WTC11 (cell line): ENCODE measurements around the gene HRH3.

Source experiments
- ESRRA ChIP-seq: sonication (generic); formaldehyde crosslinking; IDR thresholded peaks from 2 replicates; pipeline ENCODE4 v1.8.1; 2022; ENCODE audit warnings: mild to moderate bottlenecking, missing genetic modification reagents, borderline replicate concordance
- NR2C2 ChIP-seq: sonication (generic); formaldehyde crosslinking; IDR thresholded peaks from 2 replicates; pipeline ENCODE4 v1.8.0; 2022; ENCODE audit warnings: mild to moderate bottlenecking, missing genetic modification reagents
- SMAD3 ChIP-seq: sonication (generic); formaldehyde crosslinking; IDR thresholded peaks from 2 replicates; pipeline ENCODE4 v1.8.0; 2022; ENCODE audit warnings: missing genetic modification reagents, mild to moderate bottlenecking, borderline replicate concordance
- ZNF263 ChIP-seq: sonication (generic); formaldehyde crosslinking; IDR thresholded peaks from 2 replicates; pipeline ENCODE4 v1.8.1; 2022; ENCODE audit warnings: low read depth, mild to moderate bottlenecking, moderate library complexity, missing genetic modification reagents
- TF ChIP-seq, protein P1 (sequence below): fragments of 200-600 bp; IDR thresholded peaks from 2 replicates; pipeline ENCODE4 v1.8.0; 2022; ENCODE audit warnings: antibody characterized with exemption
- TF ChIP-seq, protein P2 (sequence below): sonication (generic); formaldehyde crosslinking; IDR thresholded peaks from 2 replicates; pipeline ENCODE4 v1.8.1; 2023; ENCODE audit warnings: mild to moderate bottlenecking, moderate library complexity, missing genetic modification reagents
- TF ChIP-seq, protein P3 (sequence below): sonication (generic); formaldehyde crosslinking; conservative IDR thresholded peaks from 2 replicates; pipeline ENCODE4 v1.8.1; 2022; ENCODE audit warnings: mild to moderate bottlenecking, missing genetic modification reagents

DNA sequence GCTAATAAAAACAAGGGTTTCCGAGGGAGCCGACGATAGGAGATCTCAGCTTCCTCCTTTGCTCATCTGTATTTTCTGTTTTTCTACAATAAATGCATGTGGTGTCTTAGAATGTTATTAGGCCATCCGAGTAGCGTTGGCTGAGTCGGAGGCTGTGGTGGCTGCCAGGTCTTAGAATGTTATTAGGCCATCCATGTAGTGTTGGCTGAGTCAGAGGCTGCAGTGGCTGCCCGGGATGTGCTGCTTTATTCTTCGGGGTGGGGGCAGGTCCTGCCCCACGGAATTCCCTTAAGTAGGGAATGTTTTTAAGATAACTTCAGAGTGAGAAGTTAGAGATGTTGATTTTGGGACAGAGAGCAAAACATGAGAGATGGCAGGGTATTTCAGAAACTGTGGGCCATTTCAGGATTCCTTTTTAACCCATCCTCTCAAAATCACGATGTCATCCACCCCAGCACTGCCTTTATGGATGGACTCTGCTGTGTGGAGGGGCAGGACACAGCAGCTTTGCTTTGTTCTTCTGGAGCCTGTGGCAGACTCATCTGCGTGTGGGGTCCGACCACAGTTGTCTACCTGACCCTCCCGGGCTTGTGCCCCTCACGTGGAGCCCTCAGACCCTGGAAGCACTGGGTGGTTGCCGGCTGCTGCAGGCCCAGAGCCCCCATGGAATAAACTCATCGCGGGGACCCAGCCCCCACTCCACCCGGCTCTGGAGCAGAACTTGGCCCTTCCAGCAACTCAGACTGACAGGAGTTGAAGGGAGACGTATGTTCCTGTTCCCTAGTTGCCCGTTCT lies 38.6 kb upstream of the HRH3 start:
- TF ChIP-seq ESRRA (no peak), NR2C2 (no peak), SMAD3 (CRISPR knock-in tag) (no peak), ZNF263 (CRISPR knock-in tag) (no peak)
- TF ChIP-seq, protein P1, sequence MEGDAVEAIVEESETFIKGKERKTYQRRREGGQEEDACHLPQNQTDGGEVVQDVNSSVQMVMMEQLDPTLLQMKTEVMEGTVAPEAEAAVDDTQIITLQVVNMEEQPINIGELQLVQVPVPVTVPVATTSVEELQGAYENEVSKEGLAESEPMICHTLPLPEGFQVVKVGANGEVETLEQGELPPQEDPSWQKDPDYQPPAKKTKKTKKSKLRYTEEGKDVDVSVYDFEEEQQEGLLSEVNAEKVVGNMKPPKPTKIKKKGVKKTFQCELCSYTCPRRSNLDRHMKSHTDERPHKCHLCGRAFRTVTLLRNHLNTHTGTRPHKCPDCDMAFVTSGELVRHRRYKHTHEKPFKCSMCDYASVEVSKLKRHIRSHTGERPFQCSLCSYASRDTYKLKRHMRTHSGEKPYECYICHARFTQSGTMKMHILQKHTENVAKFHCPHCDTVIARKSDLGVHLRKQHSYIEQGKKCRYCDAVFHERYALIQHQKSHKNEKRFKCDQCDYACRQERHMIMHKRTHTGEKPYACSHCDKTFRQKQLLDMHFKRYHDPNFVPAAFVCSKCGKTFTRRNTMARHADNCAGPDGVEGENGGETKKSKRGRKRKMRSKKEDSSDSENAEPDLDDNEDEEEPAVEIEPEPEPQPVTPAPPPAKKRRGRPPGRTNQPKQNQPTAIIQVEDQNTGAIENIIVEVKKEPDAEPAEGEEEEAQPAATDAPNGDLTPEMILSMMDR: no peak
- TF ChIP-seq, protein P2, sequence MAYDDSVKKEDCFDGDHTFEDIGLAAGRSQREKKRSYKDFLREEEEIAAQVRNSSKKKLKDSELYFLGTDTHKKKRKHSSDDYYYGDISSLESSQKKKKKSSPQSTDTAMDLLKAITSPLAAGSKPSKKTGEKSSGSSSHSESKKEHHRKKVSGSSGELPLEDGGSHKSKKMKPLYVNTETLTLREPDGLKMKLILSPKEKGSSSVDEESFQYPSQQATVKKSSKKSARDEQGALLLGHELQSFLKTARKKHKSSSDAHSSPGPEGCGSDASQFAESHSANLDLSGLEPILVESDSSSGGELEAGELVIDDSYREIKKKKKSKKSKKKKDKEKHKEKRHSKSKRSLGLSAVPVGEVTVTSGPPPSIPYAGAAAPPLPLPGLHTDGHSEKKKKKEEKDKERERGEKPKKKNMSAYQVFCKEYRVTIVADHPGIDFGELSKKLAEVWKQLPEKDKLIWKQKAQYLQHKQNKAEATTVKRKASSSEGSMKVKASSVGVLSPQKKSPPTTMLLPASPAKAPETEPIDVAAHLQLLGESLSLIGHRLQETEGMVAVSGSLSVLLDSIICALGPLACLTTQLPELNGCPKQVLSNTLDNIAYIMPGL (CRISPR knock-in tag): no peak
- TF ChIP-seq, protein P3, sequence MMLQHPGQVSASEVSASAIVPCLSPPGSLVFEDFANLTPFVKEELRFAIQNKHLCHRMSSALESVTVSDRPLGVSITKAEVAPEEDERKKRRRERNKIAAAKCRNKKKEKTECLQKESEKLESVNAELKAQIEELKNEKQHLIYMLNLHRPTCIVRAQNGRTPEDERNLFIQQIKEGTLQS: no peak
